Measurements from ENCODE around the gene DMRT1.

GRCh38 chr9:905906-906305, 64.4 kb downstream of the DMRT1 start:
- no peak for TF ChIP-seq ZNF10 (tag by site-specific recombination; IDR thresholded peaks at IDR 0.05)
- no peak for TF ChIP-seq ZNF623 (tag by site-specific recombination; IDR thresholded peaks at IDR 0.05)
- TF ChIP-seq, protein P1, sequence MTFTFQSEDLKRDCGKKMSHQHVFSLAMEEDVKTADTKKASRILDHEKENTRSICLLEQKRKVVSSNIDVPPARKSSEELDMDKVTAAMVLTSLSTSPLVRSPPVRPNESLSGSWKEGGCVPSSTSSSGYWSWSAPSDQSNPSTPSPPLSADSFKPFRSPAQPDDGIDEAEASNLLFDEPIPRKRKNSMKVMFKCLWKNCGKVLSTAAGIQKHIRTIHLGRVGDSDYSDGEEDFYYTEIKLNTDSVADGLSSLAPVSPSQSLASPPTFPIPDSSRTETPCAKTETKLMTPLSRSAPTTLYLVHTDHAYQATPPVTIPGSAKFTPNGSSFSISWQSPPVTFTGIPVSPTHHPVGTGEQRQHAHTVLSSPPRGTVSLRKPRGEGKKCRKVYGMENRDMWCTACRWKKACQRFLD (tag by site-specific recombination; IDR thresholded peaks at IDR 0.05) = no peak
- TF ChIP-seq, protein P2, sequence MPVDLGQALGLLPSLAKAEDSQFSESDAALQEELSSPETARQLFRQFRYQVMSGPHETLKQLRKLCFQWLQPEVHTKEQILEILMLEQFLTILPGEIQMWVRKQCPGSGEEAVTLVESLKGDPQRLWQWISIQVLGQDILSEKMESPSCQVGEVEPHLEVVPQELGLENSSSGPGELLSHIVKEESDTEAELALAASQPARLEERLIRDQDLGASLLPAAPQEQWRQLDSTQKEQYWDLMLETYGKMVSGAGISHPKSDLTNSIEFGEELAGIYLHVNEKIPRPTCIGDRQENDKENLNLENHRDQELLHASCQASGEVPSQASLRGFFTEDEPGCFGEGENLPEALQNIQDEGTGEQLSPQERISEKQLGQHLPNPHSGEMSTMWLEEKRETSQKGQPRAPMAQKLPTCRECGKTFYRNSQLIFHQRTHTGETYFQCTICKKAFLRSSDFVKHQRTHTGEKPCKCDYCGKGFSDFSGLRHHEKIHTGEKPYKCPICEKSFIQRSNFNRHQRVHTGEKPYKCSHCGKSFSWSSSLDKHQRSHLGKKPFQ (tag by site-specific recombination; IDR thresholded peaks at IDR 0.05) = no peak
- TF ChIP-seq, protein P3, sequence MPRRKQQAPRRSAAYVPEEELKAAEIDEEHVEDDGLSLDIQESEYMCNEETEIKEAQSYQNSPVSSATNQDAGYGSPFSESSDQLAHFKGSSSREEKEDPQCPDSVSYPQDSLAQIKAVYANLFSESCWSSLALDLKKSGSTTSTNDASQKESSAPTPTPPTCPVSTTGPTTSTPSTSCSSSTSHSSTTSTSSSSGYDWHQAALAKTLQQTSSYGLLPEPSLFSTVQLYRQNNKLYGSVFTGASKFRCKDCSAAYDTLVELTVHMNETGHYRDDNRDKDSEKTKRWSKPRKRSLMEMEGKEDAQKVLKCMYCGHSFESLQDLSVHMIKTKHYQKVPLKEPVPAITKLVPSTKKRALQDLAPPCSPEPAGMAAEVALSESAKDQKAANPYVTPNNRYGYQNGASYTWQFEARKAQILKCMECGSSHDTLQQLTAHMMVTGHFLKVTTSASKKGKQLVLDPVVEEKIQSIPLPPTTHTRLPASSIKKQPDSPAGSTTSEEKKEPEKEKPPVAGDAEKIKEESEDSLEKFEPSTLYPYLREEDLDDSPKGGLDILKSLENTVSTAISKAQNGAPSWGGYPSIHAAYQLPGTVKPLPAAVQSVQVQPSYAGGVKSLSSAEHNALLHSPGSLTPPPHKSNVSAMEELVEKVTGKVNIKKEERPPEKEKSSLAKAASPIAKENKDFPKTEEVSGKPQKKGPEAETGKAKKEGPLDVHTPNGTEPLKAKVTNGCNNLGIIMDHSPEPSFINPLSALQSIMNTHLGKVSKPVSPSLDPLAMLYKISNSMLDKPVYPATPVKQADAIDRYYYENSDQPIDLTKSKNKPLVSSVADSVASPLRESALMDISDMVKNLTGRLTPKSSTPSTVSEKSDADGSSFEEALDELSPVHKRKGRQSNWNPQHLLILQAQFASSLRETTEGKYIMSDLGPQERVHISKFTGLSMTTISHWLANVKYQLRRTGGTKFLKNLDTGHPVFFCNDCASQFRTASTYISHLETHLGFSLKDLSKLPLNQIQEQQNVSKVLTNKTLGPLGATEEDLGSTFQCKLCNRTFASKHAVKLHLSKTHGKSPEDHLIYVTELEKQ (tag by site-specific recombination; IDR thresholded peaks at IDR 0.05; ENCODE audit: borderline replicate concordance) = no peak
- TF ChIP-seq ZNF529 (tag by site-specific recombination; IDR thresholded peaks at IDR 0.05; ENCODE audit: insufficient replicate concordance) = no peak
- TF ChIP-seq REST (tag by site-specific recombination; IDR thresholded peaks at IDR 0.05) = no peak
- TF ChIP-seq, protein P4, sequence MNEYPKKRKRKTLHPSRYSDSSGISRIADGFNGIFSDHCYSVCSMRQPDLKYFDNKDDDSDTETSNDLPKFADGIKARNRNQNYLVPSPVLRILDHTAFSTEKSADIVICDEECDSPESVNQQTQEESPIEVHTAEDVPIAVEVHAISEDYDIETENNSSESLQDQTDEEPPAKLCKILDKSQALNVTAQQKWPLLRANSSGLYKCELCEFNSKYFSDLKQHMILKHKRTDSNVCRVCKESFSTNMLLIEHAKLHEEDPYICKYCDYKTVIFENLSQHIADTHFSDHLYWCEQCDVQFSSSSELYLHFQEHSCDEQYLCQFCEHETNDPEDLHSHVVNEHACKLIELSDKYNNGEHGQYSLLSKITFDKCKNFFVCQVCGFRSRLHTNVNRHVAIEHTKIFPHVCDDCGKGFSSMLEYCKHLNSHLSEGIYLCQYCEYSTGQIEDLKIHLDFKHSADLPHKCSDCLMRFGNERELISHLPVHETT (tag by site-specific recombination; IDR thresholded peaks at IDR 0.05) = no peak
- no peak for TF ChIP-seq ZNF174 (tag by site-specific recombination; IDR thresholded peaks at IDR 0.05)
- TF ChIP-seq ZNF274 (IDR thresholded peaks at IDR 0.05; ENCODE audit: low read length) = no peak
- TF ChIP-seq ZNF274 (tag by site-specific recombination; IDR thresholded peaks at IDR 0.05; ENCODE audit: borderline replicate concordance) = no peak
- TF ChIP-seq CTCF (tag by site-specific recombination; IDR thresholded peaks at IDR 0.05) = no peak
- TF ChIP-seq, protein P5, sequence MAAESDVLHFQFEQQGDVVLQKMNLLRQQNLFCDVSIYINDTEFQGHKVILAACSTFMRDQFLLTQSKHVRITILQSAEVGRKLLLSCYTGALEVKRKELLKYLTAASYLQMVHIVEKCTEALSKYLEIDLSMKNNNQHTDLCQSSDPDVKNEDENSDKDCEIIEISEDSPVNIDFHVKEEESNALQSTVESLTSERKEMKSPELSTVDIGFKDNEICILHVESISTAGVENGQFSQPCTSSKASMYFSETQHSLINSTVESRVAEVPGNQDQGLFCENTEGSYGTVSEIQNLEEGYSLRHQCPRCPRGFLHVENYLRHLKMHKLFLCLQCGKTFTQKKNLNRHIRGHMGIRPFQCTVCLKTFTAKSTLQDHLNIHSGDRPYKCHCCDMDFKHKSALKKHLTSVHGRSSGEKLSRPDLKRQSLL (tag by site-specific recombination; IDR thresholded peaks at IDR 0.05) = no peak
- no peak for TF ChIP-seq KLF16 (tag by site-specific recombination; IDR thresholded peaks at IDR 0.05)

Data from HEK293 (cell line).